Smooth muscle cell (in vitro differentiated cells): ENCODE data around the gene AARS2. TPM values are rescaled to one million over a fixed set of nuclear protein-coding genes. Genes with fewer than 3 reads are reported as not detected.
A peak's percentile ranks its signal among the peaks of the same experiment; 100 is the strongest.

ENCODE experiments used
- DNase-seq: peaks from one replicate; lab custom pipeline; 2025; ENCODE audit not compliant: unreplicated experiment; lab: John Stamatoyannopoulos, UW
- H2AFZ ChIP-seq: fragments of 200-600 bp; sonication (generic); 2 replicates; pipeline ENCODE4 v1.6.0; 2016; ENCODE audit warnings: antibody characterized with exemption, low read depth, mild to moderate bottlenecking
- H3F3A ChIP-seq: fragments of 200-600 bp; sonication (generic); 2 replicates; pipeline ENCODE4 v1.6.0; 2017; ENCODE audit warnings: antibody characterized with exemption, low read depth
- H3K27ac ChIP-seq: fragments of 200-600 bp; sonication (generic); 2 replicates; pipeline ENCODE4 v1.5.1; 2016; ENCODE audit warnings: low read depth, mild to moderate bottlenecking
- H3K27me3 ChIP-seq: fragments of 200-600 bp; sonication (generic); 2 replicates; pipeline ENCODE4 v1.6.1; 2016; ENCODE audit warnings: low read depth, mild to moderate bottlenecking
- H3K36me3 ChIP-seq: fragments of 200-600 bp; sonication (generic); 2 replicates; pipeline ENCODE4 v1.5.1; 2016; ENCODE audit warnings: low read depth
- H3K4me1 ChIP-seq: fragments of 200-600 bp; sonication (generic); 2 replicates; pipeline ENCODE4 v1.5.1; 2016; ENCODE audit warnings: low read depth
- H3K4me2 ChIP-seq: fragments of 200-600 bp; sonication (generic); 2 replicates; pipeline ENCODE4 v1.6.0; 2016; ENCODE audit warnings: mild to moderate bottlenecking
- H3K4me3 ChIP-seq: fragments of 200-600 bp; sonication (generic); 2 replicates; pipeline ENCODE4 v1.5.1; 2016; ENCODE audit warnings: mild to moderate bottlenecking
- H3K79me2 ChIP-seq: fragments of 200-600 bp; sonication (generic); 2 replicates; pipeline ENCODE4 v1.6.0; 2016; ENCODE audit warnings: low read depth, mild to moderate bottlenecking
- H3K9ac ChIP-seq: fragments of 200-600 bp; sonication (generic); 2 replicates; pipeline ENCODE4 v1.6.0; 2016; ENCODE audit warnings: low read depth
- H3K9me3 ChIP-seq: fragments of 200-600 bp; sonication (generic); replicated peaks from 2 replicates; pipeline ENCODE4 v1.5.1; 2016; ENCODE audit warnings: low read depth
- H4K20me1 ChIP-seq: fragments of 200-600 bp; sonication (generic); 2 replicates; pipeline ENCODE4 v1.6.0; 2016; ENCODE audit warnings: low read depth
- CTCF ChIP-seq: fragments of 200-600 bp; sonication (generic); IDR thresholded peaks from 2 replicates; pipeline ENCODE4 v1.5.1; 2017; ENCODE audit warnings: borderline replicate concordance, mild to moderate bottlenecking, antibody characterized with exemption; ENCODE audit not compliant: insufficient read depth, poor library complexity, severe bottlenecking
- WGBS: methylation state at CpG from one replicate; pipeline ENCODE4 v1.1.7; 2016; ENCODE audit warnings: low lambda C conversion rate; 5-methylcytosine and 5-hydroxymethylcytosine counted together
- polyA plus RNA-seq: library from polyadenylated mRNA; unstranded; fragments of >200 nt; fragmentation: Nextera tagmentation; extraction: Ambion mirVana; gene quantifications from 2 replicates; pipeline ENCODE4 v1.2.1, GENCODE V29; 2016
- total RNA-seq: library from RNA; depleted of rRNA; stranded (reverse); fragments of >200 nt; gene quantifications from 2 replicates; pipeline ENCODE4 v1.2.3, GENCODE V29; 2014

Gene AARS2
- total and polyA plus RNA-seq, 2 experiments from 2014 or later, result 7.5 to 15.1 TPM

- no peak for TF ChIP-seq CTCF
- Histone ChIP-seq H3K27ac (peak overlapping the region; percentile 16), H3K36me3 (no peaks in the 10 kb centered on the region)
Measured at GRCh38 chr6:44309092-44309491, 4.1 kb downstream of the AARS2 start.

GRCh38 chr6:44307217-44307616, 5.9 kb downstream of the AARS2 start:
- no peak for TF ChIP-seq CTCF
- Histone ChIP-seq H3K36me3 (no peaks in the 10 kb centered on the region), H2AFZ (no peak overlapping the region), H3K4me2 (no peak overlapping the region), H3K9ac (no peak overlapping the region), H3K27ac (no peak overlapping the region), H3K4me3 (no peak overlapping the region), H3K79me2 (peaks cover 4% of the 10 kb centered on the region), H3K4me1 (peaks cover 2% of the 10 kb centered on the region), H3K9me3 (no peaks in the 10 kb centered on the region), H4K20me1 (no peaks in the 10 kb centered on the region), H3K27me3 (no peaks in the 10 kb centered on the region), H3F3A (no peaks in the 10 kb centered on the region)
- 97% methylated on average over 10 of the region's 10 CpGs for WGBS
- no peak for DNase-seq

More at GRCh38 chr6:44309092-44309491, 4.1 kb downstream of the AARS2 start:
- Histone ChIP-seq H3K4me1 (peaks cover 5% of the 10 kb centered on the region), H3K27me3 (no peaks in the 10 kb centered on the region), H3F3A (no peaks in the 10 kb centered on the region), H3K9ac (no peak overlapping the region), H3K9me3 (no peaks in the 10 kb centered on the region), H3K4me3 (no peak overlapping the region), H3K4me2 (no peak overlapping the region), H2AFZ (no peak overlapping the region), H4K20me1 (no peaks in the 10 kb centered on the region), H3K79me2 (peaks cover 12% of the 10 kb centered on the region)
- DNase-seq, result no peak
- WGBS, result 75% methylated on average over 2 of the region's 2 CpGs

- no peaks in the 10 kb centered on the region for H3K4me1 ChIP-seq
- H3K79me2 ChIP-seq, result no peaks in the 10 kb centered on the region
- no peaks in the 10 kb centered on the region for H3K9me3 ChIP-seq
- H4K20me1 ChIP-seq, result no peaks in the 10 kb centered on the region
- H3K36me3 ChIP-seq, result no peaks in the 10 kb centered on the region
- H3K4me2 ChIP-seq, result no peak overlapping the region
- no peaks in the 10 kb centered on the region for H3K27me3 ChIP-seq
- no peak overlapping the region for H3K9ac ChIP-seq
- WGBS, result 97% methylated on average over 8 of the region's 8 CpGs
- no peak for DNase-seq
- H2AFZ ChIP-seq, result no peak overlapping the region
- no peak overlapping the region for H3K4me3 ChIP-seq
- H3K27ac ChIP-seq, result no peak overlapping the region
- no peak for TF ChIP-seq CTCF
- H3F3A ChIP-seq, result no peaks in the 10 kb centered on the region
Measured at GRCh38 chr6:44306710-44307109, 6.4 kb downstream of the AARS2 start.

GRCh38 chr6:44305200-44305725, 7.9 kb downstream of the AARS2 start:
- Histone ChIP-seq H3K4me2 (no peak overlapping the region), H3K4me3 (no peak overlapping the region), H3K79me2 (no peaks in the 10 kb centered on the region), H3K9me3 (no peaks in the 10 kb centered on the region), H3K4me1 (no peaks in the 10 kb centered on the region), H3K36me3 (no peaks in the 10 kb centered on the region), H3F3A (no peaks in the 10 kb centered on the region), H4K20me1 (no peaks in the 10 kb centered on the region), H2AFZ (no peak overlapping the region), H3K9ac (no peak overlapping the region), H3K27me3 (no peaks in the 10 kb centered on the region), H3K27ac (no peak overlapping the region)
- TF ChIP-seq CTCF, result no peak
- 91% methylated on average over 5 of the region's 5 CpGs for WGBS
- DNase-seq, result no peak
